Kidney tubule cell (primary cell): ENCODE data around the gene NFIC.
"Not testable (repeated sequence)": the region's sequence is repeated elsewhere in the genome, so short reads cannot be mapped to it uniquely, and the experiment has no call there.

Source experiments
- DNase-seq: peaks from one replicate; pipeline ENCODE4 v3.0.0-alpha.2; 2018; ENCODE audit warnings: low spot score

NFIC gene

GRCh38 chr19:3423183-3423829 lies 56.9 kb downstream of the NFIC start:
- DNase-seq: no peak

GRCh38 chr19:3426433-3426832 lies 60.0 kb downstream of the NFIC start:
- no peak for DNase-seq

GRCh38 chr19:3430366-3430680 lies 63.9 kb downstream of the NFIC start:
- DNase-seq: not testable (repeated sequence)

GRCh38 chr19:3431760-3432397 lies 65.5 kb downstream of the NFIC start:
- no peak for DNase-seq

GRCh38 chr19:3433313-3433712 lies 66.9 kb downstream of the NFIC start:
- no peak for DNase-seq

- DNase-seq: peak; percentile 19
These were observed 67.6 kb downstream of the NFIC start for GRCh38 chr19:3433805-3434540.

GRCh38 chr19:3434630-3435553 lies 68.5 kb downstream of the NFIC start:
- peak; percentile 94 for DNase-seq

- DNase-seq: peak; percentile 37
These were observed 73.7 kb downstream of the NFIC start for GRCh38 chr19:3440082-3440481.

GRCh38 chr19:3441089-3441985 lies 75.0 kb downstream of the NFIC start:
- DNase-seq: no peak

GRCh38 chr19:3441986-3442329 lies 75.6 kb downstream of the NFIC start:
- no peak for DNase-seq

GRCh38 chr19:3442487-3443071 lies 76.2 kb downstream of the NFIC start:
- no peak for DNase-seq

- DNase-seq: no peak
These were observed 77.7 kb downstream of the NFIC start for GRCh38 chr19:3443840-3444694.

- no peak for DNase-seq
These were observed 78.4 kb downstream of the NFIC start for GRCh38 chr19:3444695-3445234.

- DNase-seq: not testable (repeated sequence)
These were observed 80.3 kb downstream of the NFIC start for GRCh38 chr19:3446657-3447056.

GRCh38 chr19:3448616-3449334 lies 82.4 kb downstream of the NFIC start:
- no peak for DNase-seq

GRCh38 chr19:3450796-3451411 lies 84.5 kb downstream of the NFIC start:
- DNase-seq: peak; percentile 100

- peak; percentile 84 for DNase-seq
These were observed 85.1 kb downstream of the NFIC start for GRCh38 chr19:3451451-3451866.

- no peak for DNase-seq
These were observed 86.0 kb downstream of the NFIC start for GRCh38 chr19:3452171-3452941.
